Karpas-422 (cell line): Measurements from ENCODE around the gene FAM222A. TPM values are rescaled to one million over a fixed set of nuclear protein-coding genes. Genes with fewer than 3 reads are reported as not detected.

Experiments
- DNase-seq: peaks from one replicate; pipeline ENCODE4 v3.0.0-alpha.2; 2015
- H2AFZ ChIP-seq: fragments of 200-600 bp; sonication (generic); 2 replicates; pipeline ENCODE4 v1.6.1; 2014; ENCODE audit warnings: antibody characterized with exemption, low read length, mixed read lengths
- H3K27ac ChIP-seq: fragments of 200-600 bp; sonication (generic); 2 replicates; pipeline ENCODE4 v1.5.1; 2014; ENCODE audit warnings: mild to moderate bottlenecking, low read length, moderate library complexity
- H3K27me3 ChIP-seq: fragments of 200-600 bp; sonication (generic); 2 replicates; pipeline ENCODE4 v1.6.1; 2014; ENCODE audit warnings: low read length, mixed read lengths
- H3K36me3 ChIP-seq: fragments of 200-600 bp; sonication (generic); 2 replicates; pipeline ENCODE4 v1.6.1; 2014; ENCODE audit warnings: low read length, mixed read lengths; ENCODE audit not compliant: insufficient read depth
- H3K4me1 ChIP-seq: fragments of 200-600 bp; sonication (generic); 2 replicates; pipeline ENCODE4 v1.6.1; 2014; ENCODE audit warnings: mild to moderate bottlenecking, low read length, mixed read lengths
- H3K4me2 ChIP-seq: fragments of 200-600 bp; sonication (generic); 2 replicates; pipeline ENCODE4 v1.6.1; 2014; ENCODE audit warnings: low read length, low read depth, mild to moderate bottlenecking; ENCODE audit not compliant: poor library complexity, severe bottlenecking
- H3K4me3 ChIP-seq: fragments of 200-600 bp; sonication (generic); 2 replicates; pipeline ENCODE4 v1.5.1; 2014; ENCODE audit warnings: mild to moderate bottlenecking, antibody characterized with exemption, low read length, mixed read lengths
- H3K79me2 ChIP-seq: fragments of 200-600 bp; sonication (generic); 2 replicates; pipeline ENCODE4 v1.6.1; 2014; ENCODE audit warnings: mild to moderate bottlenecking, low read length, mixed read lengths
- H3K9ac ChIP-seq: fragments of 200-600 bp; sonication (generic); 2 replicates; pipeline ENCODE4 v1.6.0; 2014; ENCODE audit warnings: low read length
- H3K9me2 ChIP-seq: fragments of 200-600 bp; sonication (generic), shearing (Covaris generic); replicated peaks from 2 replicates; pipeline ENCODE4 v1.6.0; 2014; ENCODE audit warnings: mild to moderate bottlenecking, low read length, moderate library complexity; ENCODE audit not compliant: insufficient read depth
- H3K9me3 ChIP-seq: fragments of 300-700, 200-600 bp; sonication (generic); 2 replicates; pipeline ENCODE4 v1.6.1; 2014; ENCODE audit warnings: low read length, mixed read lengths
- H4K20me1 ChIP-seq: fragments of 200-600 bp; sonication (generic); 2 replicates; pipeline ENCODE4 v1.6.1; 2014; ENCODE audit warnings: mild to moderate bottlenecking, antibody characterized with exemption, low read length, low read depth; ENCODE audit not compliant: insufficient read depth
- total RNA-seq: library from RNA; depleted of rRNA; stranded (reverse); fragments of >200 nt; shearing (Covaris generic); gene quantifications from 2 replicates; pipeline ENCODE4 v1.2.3, GENCODE V29; 2014; ENCODE audit warnings: low replicate concordance

Gene FAM222A
- total RNA-seq, 1 experiment from 2014 or later: 0.11 TPM

DNA sequence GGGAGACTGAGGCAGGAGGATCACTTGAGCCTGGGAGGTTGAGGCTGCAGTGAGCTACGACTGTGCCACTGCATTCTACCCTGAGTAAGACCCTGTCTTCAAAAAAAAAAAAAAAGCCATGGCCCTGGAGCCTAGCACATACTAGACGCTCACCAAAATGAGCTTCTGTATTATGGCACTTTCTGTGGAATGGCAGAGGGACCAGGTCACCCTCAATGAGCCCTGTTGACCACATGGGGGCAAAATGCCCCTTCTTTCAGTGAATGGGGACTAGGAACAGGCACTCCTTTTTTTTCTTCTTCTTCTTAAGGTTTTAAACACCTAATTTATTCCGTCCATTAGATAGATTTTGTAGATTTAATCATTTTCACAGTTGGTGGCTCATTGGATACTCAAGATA, 50.5 kb downstream of the FAM222A start:
- Histone ChIP-seq H2AFZ (no peak overlapping the region), H3K9me2 (no peaks in the 10 kb centered on the region), H3K4me1 (no peaks in the 10 kb centered on the region), H4K20me1 (no peaks in the 10 kb centered on the region), H3K4me2 (no peak overlapping the region), H3K9ac (no peak overlapping the region), H3K36me3 (no peaks in the 10 kb centered on the region), H3K27ac (no peak overlapping the region), H3K4me3 (no peak overlapping the region), H3K27me3 (no peaks in the 10 kb centered on the region), H3K79me2 (no peaks in the 10 kb centered on the region), H3K9me3 (no peaks in the 10 kb centered on the region)
- DNase-seq: peak; percentile 54

DNA sequence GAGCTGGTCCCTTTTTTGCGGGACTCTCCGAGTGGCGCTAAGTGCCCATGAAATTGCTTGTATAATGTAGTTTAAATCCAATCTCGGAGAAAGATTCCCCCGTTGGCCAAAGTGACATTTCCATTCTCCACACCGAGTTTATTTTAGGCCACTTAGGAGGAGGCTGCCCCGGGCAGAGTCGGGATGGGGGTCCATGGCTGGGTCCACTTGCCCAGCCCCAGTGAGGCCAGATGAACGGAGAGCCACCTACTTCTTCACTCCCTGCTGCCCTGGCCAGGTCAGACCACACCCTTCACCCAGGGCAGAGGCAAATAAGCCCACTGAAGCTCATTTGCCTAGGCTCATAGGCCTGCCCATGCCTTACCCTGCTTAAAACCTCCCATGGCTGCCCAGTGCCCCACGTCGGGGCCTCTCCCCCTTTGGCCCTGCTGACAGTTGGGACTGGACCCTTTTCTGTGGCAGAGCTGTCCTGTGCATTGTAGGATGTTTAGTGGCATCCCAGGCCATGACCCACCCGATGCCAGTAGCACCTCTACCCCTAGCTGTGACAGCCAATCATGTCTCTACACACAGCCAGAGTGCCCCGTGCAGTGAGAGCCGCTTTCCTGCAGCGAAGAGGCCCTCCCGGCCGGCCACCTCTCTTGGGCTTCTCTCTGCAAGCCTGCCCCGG, 51.3 kb downstream of the FAM222A start:
- H3K4me2 ChIP-seq: no peak overlapping the region
- H3K4me1 ChIP-seq: no peaks in the 10 kb centered on the region
- no peak overlapping the region for H3K4me3 ChIP-seq
- no peaks in the 10 kb centered on the region for H4K20me1 ChIP-seq
- no peaks in the 10 kb centered on the region for H3K9me3 ChIP-seq
- no peaks in the 10 kb centered on the region for H3K79me2 ChIP-seq
- DNase-seq: no peak
- H3K36me3 ChIP-seq: no peaks in the 10 kb centered on the region
- H2AFZ ChIP-seq: no peak overlapping the region
- H3K9ac ChIP-seq: no peak overlapping the region
- no peak overlapping the region for H3K27ac ChIP-seq
- no peaks in the 10 kb centered on the region for H3K27me3 ChIP-seq
- H3K9me2 ChIP-seq: no peaks in the 10 kb centered on the region

DNA sequence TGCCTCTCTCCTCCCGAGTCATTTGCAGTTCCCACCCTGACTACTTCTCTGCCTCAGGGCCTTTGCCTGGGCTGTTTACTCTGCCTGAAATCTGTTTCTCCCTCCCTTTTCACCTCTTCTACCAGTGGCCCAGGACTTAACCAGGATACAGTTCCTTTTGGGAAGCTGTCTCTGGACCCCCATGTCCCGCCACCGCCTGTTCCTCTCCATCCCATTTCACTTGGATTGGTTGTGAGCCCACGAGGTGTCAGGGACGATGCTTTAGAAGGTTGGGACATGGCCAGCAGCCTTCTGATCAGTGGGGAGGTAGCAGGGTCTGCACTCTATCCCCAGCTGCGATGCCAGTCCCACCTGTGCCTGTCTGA, 51.8 kb downstream of the FAM222A start:
- Histone ChIP-seq H3K4me2 (no peak overlapping the region), H3K27me3 (no peaks in the 10 kb centered on the region), H3K36me3 (no peaks in the 10 kb centered on the region), H3K9me3 (no peaks in the 10 kb centered on the region), H2AFZ (no peak overlapping the region), H3K4me1 (no peaks in the 10 kb centered on the region), H4K20me1 (no peaks in the 10 kb centered on the region), H3K27ac (no peak overlapping the region), H3K79me2 (no peaks in the 10 kb centered on the region), H3K4me3 (no peak overlapping the region), H3K9me2 (no peaks in the 10 kb centered on the region), H3K9ac (no peak overlapping the region)
- no peak for DNase-seq

DNA sequence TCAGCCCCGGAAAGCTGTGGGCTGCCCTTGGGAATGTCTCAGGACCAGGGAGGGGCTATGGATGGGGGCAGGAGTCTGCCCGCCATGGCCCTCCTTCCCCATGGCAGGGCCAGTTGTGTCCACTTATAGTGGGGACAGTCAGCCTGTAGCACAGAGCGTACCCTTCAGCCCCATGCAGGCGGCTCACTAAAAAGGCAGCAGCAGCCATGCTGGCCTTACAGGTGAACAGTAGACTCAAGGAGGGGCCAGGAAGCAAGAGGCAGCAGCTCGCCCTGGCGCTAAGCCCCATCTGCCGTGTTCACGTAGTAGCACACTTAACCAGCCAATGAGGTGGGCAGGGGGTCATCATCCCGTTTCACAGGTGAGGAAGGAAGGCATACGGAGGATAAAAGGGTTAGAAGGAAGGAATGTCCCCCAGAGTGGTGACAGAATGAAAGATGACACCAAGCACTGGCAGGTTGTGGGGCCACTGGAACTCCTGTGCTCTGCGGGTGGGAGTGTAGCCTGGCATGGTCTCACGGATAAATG, 52.7 kb downstream of the FAM222A start:
- H3K27ac ChIP-seq: no peak overlapping the region
- H2AFZ ChIP-seq: no peak overlapping the region
- no peak overlapping the region for H3K9ac ChIP-seq
- H3K4me3 ChIP-seq: no peak overlapping the region
- H3K79me2 ChIP-seq: no peaks in the 10 kb centered on the region
- H4K20me1 ChIP-seq: no peaks in the 10 kb centered on the region
- no peaks in the 10 kb centered on the region for H3K4me1 ChIP-seq
- no peak for DNase-seq
- no peaks in the 10 kb centered on the region for H3K9me3 ChIP-seq
- H3K9me2 ChIP-seq: no peaks in the 10 kb centered on the region
- H3K27me3 ChIP-seq: no peaks in the 10 kb centered on the region
- no peaks in the 10 kb centered on the region for H3K36me3 ChIP-seq
- H3K4me2 ChIP-seq: no peak overlapping the region

DNA sequence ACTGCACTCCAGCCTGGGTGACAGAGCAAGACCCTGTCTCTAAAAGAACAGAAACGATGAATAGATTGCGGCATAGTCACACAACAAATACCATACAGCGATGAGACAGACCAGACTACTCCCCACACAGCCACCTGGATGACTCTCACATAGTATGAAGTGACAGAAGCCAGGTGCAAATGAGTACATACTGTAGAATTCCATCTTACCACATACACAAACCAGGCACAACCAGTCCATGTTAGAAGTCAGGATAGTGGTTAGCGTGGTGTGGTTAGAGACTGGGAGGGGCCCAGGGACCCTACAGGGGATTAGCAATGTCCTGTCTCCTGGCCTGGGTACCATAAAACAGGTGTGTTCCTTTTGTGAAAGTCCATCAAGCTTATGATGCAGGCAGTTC, 53.8 kb downstream of the FAM222A start:
- Histone ChIP-seq H3K36me3 (no peaks in the 10 kb centered on the region), H3K27ac (no peak overlapping the region), H3K9ac (no peak overlapping the region), H3K79me2 (no peaks in the 10 kb centered on the region), H4K20me1 (no peaks in the 10 kb centered on the region), H3K27me3 (no peaks in the 10 kb centered on the region), H2AFZ (no peak overlapping the region), H3K4me1 (no peaks in the 10 kb centered on the region), H3K9me2 (no peaks in the 10 kb centered on the region), H3K4me3 (no peak overlapping the region), H3K9me3 (no peaks in the 10 kb centered on the region), H3K4me2 (no peak overlapping the region)
- no peak for DNase-seq

DNA sequence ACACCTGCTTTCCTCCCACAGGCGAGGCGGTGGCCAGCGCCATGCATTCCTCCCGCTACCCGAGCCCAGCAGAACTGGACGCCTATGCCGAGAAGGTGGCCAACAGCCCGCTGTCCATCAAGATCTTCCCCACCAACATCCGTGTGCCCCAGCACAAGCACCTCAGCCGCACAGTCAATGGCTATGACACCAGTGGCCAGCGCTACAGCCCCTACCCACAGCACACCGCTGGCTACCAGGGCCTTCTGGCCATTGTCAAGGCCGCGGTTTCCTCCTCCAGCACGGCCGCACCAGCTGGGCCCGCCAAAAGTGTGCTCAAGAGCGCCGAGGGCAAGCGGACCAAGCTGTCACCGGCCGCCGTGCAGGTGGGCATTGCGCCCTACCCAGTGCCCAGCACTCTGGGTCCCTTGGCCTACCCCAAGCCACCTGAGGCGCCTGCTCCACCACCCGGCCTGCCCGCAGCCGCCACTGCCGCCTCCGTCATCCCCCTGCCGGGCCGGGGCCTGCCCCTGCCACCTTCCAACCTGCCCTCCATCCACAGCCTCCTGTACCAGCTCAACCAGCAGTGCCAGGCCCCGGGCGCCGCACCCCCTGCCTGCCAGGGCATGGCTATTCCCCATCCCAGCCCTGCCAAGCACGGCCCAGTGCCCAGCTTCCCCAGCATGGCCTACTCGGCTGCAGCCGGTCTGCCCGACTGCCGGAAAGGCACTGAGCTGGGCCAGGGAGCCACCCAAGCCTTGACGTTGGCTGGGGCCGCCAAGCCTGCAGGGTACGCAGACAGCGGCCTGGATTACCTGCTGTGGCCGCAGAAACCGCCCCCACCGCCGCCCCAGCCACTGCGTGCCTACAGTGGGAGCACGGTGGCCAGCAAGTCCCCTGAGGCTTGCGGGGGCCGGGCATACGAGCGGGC, 54.6 kb downstream of the FAM222A start:
- Histone ChIP-seq H3K27ac (no peak overlapping the region), H2AFZ (no peak overlapping the region), H3K79me2 (no peaks in the 10 kb centered on the region), H3K9me2 (no peaks in the 10 kb centered on the region), H3K36me3 (no peaks in the 10 kb centered on the region), H3K27me3 (no peaks in the 10 kb centered on the region), H4K20me1 (no peaks in the 10 kb centered on the region), H3K4me1 (no peaks in the 10 kb centered on the region), H3K4me2 (no peak overlapping the region), H3K9ac (no peak overlapping the region), H3K9me3 (no peaks in the 10 kb centered on the region), H3K4me3 (no peak overlapping the region)
- no peak for DNase-seq

DNA sequence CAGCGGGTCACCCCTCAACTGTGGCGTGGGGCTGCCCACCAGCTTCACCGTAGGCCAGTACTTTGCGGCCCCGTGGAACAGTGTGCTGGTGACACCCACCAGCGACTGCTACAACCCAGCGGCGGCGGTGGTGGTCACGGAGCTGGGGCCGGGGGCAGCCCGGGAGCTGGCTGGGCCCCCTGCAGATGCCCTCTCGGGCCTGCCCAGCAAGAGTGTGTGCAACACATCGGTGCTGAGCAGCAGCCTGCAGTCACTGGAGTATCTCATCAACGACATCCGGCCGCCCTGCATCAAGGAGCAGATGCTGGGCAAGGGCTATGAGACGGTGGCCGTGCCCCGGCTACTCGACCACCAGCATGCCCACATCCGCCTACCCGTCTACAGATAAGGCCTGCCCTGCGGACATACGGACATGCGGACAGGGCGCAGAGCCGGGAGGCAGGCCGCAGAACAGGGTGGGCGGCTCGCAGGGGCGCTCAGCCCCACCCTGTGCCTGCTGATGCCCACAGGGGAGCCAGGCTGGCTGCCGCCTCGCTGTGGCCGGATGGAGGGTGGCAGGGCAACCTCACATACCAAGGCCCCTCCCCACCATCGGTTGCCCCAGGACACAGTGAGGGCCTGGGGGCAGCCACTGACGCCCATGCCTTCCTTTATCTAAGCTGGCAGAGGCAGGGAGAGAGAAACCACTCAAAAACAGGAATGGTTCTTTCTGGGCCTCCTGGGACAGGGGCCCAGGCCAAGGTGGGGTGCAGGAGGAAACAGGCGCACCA, 55.5 kb downstream of the FAM222A start:
- no peaks in the 10 kb centered on the region for H4K20me1 ChIP-seq
- H3K79me2 ChIP-seq: no peaks in the 10 kb centered on the region
- no peak overlapping the region for H2AFZ ChIP-seq
- H3K36me3 ChIP-seq: no peaks in the 10 kb centered on the region
- H3K4me2 ChIP-seq: no peak overlapping the region
- no peak overlapping the region for H3K27ac ChIP-seq
- no peaks in the 10 kb centered on the region for H3K4me1 ChIP-seq
- H3K9me2 ChIP-seq: no peaks in the 10 kb centered on the region
- H3K27me3 ChIP-seq: no peaks in the 10 kb centered on the region
- DNase-seq: no peak
- no peak overlapping the region for H3K9ac ChIP-seq
- H3K9me3 ChIP-seq: no peaks in the 10 kb centered on the region
- H3K4me3 ChIP-seq: no peak overlapping the region
